HCT116 (cell line): ENCODE measurements around the gene IL37. TPM values are rescaled to one million over a fixed set of nuclear protein-coding genes. Genes with fewer than 3 reads are reported as not detected.

Experiments
- ATAC-seq: fragments of 200-7000 bp; cut with Tn5 transposase; 2 replicates; pipeline ENCODE4 v1.9.1; 2020; ENCODE audit warnings: mild to moderate bottlenecking, moderate library complexity
- BruUV-seq: library from RNA; stranded (reverse); fragments of 400-500 nt; replicated peaks from 2 replicates; lab custom pipeline; 2021; lab: Mats Ljungman, UMichigan
- CTCF ChIA-PET: fragments of 300-600 bp; sonication (Branson Sonifier 250); formaldehyde crosslinking; loops from one replicate; lab custom pipeline; 2021; ENCODE audit warnings: antibody characterized with exemption; lab: Charles Lee
- POLR2A ChIA-PET: fragments of 300-600, 350-600 bp; sonication (Branson Sonifier 250); formaldehyde crosslinking; loops from one replicate; lab custom pipeline; 2021; ENCODE audit warnings: antibody characterized with exemption; lab: Charles Lee
- RAD21 ChIA-PET, 2 experiments: fragments of 300-600 bp; sonication (Branson Sonifier 250); formaldehyde crosslinking; loops; one replicate each; lab custom pipeline; 2023; ENCODE audit warnings: low total read pairs in 2 of 2; ENCODE audit not compliant: uncharacterized antibody in 2 of 2, unreplicated experiment in 2 of 2, low non-redundant PET in 1 of 2; lab: Charles Lee
- DNase-seq: peaks from one replicate; pipeline ENCODE4 v3.0.0-alpha.2; 2010; ENCODE audit warnings: low read depth, low spot score
- H2AFZ ChIP-seq: fragments of 200-600 bp; shearing (Covaris generic), sonication (generic); 2 replicates; pipeline ENCODE4 v1.6.1; 2017; ENCODE audit warnings: low read depth, mixed run types, mixed read lengths, antibody characterized with exemption, low read length; ENCODE audit not compliant: poor library complexity, severe bottlenecking
- H3K27ac ChIP-seq: 2 replicates; pipeline ENCODE4 v1.5.1; 2012; ENCODE audit warnings: low read depth, low read length
- H3K27me3 ChIP-seq: fragments of 200-600 bp; sonication (generic); 2 replicates; pipeline ENCODE4 v1.6.1; 2016; ENCODE audit warnings: mixed run types, low read length, mixed read lengths; ENCODE audit not compliant: insufficient read depth
- H3K36me3 ChIP-seq, 2 experiments: fragments of 200-500 bp in 1 of 2; fragments of 200-600 bp in 1 of 2; sonication (Bioruptor generic) in 1 of 2; sonication (generic) in 1 of 2; 2 replicates each; pipeline versions ENCODE4 v1.5.1 to v1.6.1; 2014 to 2016; ENCODE audit warnings: low read length in 2 of 2, inconsistent platforms in 1 of 2, mixed read lengths in 1 of 2, mixed run types in 1 of 2; ENCODE audit not compliant: insufficient read depth in 2 of 2, control insufficient read depth in 1 of 2
- H3K4me1 ChIP-seq, 2 experiments: fragments of 200-600 bp in 1 of 2; sonication (generic) in 1 of 2; 2 replicates each; pipeline versions ENCODE4 v1.5.1 to v1.6.1; 2012 to 2017; ENCODE audit warnings: low read length in 2 of 2, inconsistent platforms in 1 of 2, mild to moderate bottlenecking in 1 of 2, mixed read lengths in 1 of 2, mixed run types in 1 of 2, moderate library complexity in 1 of 2; ENCODE audit not compliant: insufficient read depth in 2 of 2, control insufficient read depth in 1 of 2
- H3K4me2 ChIP-seq: fragments of 200-600 bp; sonication (generic); 2 replicates; pipeline ENCODE4 v1.6.1; 2017; ENCODE audit warnings: mixed run types, low read length, mixed read lengths
- H3K4me3 ChIP-seq, 2 experiments: fragments of 200-600 bp in 1 of 2; sonication (generic) in 1 of 2; replicated peaks in 1 of 2; 2 replicates each; pipeline ENCODE4 v1.5.1; 2011 to 2016; ENCODE audit warnings: low read length in 2 of 2, control low read depth in 1 of 2, low read depth in 1 of 2, mild to moderate bottlenecking in 1 of 2, mixed read lengths in 1 of 2, mixed run types in 1 of 2
- H3K79me2 ChIP-seq: fragments of 200-600 bp; sonication (generic); 2 replicates; pipeline ENCODE4 v1.6.1; 2017; ENCODE audit warnings: mild to moderate bottlenecking, mixed run types, low read length, moderate library complexity, mixed read lengths; ENCODE audit not compliant: insufficient read depth
- H3K9ac ChIP-seq: fragments of 200-600 bp; sonication (generic); 2 replicates; pipeline ENCODE4 v1.6.1; 2016; ENCODE audit warnings: low read length, mixed read lengths
- H3K9me2 ChIP-seq: fragments of 200-600 bp; sonication (generic), shearing (Covaris generic); 2 replicates; pipeline ENCODE4 v1.6.1; 2017; ENCODE audit warnings: mixed run types, mild to moderate bottlenecking, moderate library complexity; ENCODE audit not compliant: insufficient read depth
- H3K9me3 ChIP-seq, 2 experiments: fragments of 200-500 bp in 1 of 2; fragments of 200-600 bp in 1 of 2; sonication (Bioruptor generic) in 1 of 2; sonication (generic) in 1 of 2; 2 replicates each; pipeline ENCODE4 v1.6.1; 2014 to 2017; ENCODE audit warnings: low read length in 2 of 2, mixed read lengths in 2 of 2, inconsistent platforms in 1 of 2, low read depth in 1 of 2, mild to moderate bottlenecking in 1 of 2, mixed run types in 1 of 2, moderate library complexity in 1 of 2; ENCODE audit not compliant: control insufficient read depth in 1 of 2, insufficient read depth in 1 of 2
- H4K20me1 ChIP-seq: fragments of 200-600 bp; sonication (generic), shearing (Covaris generic); 2 replicates; pipeline ENCODE4 v1.6.1; 2017; ENCODE audit warnings: mixed run types, mild to moderate bottlenecking, moderate library complexity; ENCODE audit not compliant: insufficient read depth
- ATF3 ChIP-seq: IDR thresholded peaks from 2 replicates; pipeline ENCODE4 v1.6.1; 2012
- CEBPB ChIP-seq: IDR thresholded peaks from 2 replicates; pipeline ENCODE4 v1.6.1; 2012; ENCODE audit warnings: low read depth
- CTCF ChIP-seq, 3 experiments: fragments of 200-600 bp in 1 of 3; sonication (generic) in 1 of 3; IDR thresholded peaks in 2 of 3; conservative IDR thresholded peaks in 1 of 3; 2 replicates each; pipeline ENCODE4 v1.5.1; 2012 to 2017; ENCODE audit warnings: low read depth in 2 of 3, low read length in 2 of 3, antibody characterized with exemption in 1 of 3, borderline replicate concordance in 1 of 3, control low read depth in 1 of 3, mild to moderate bottlenecking in 1 of 3, mixed read lengths in 1 of 3, mixed run types in 1 of 3, moderate library complexity in 1 of 3; ENCODE audit not compliant: insufficient read depth in 1 of 3
- ELF1 ChIP-seq: IDR thresholded peaks from 2 replicates; pipeline ENCODE4 v1.6.1; 2012; ENCODE audit warnings: low read depth, borderline replicate concordance
- EZH2 ChIP-seq: fragments of 200-600 bp; sonication (generic); IDR thresholded peaks from 2 replicates; pipeline ENCODE4 v1.6.1; 2017; ENCODE audit warnings: antibody characterized with exemption, mixed run types
- EZH2phosphoT487 ChIP-seq: fragments of 200-600 bp; IDR thresholded peaks from 2 replicates; pipeline ENCODE4 v1.6.1; 2018; ENCODE audit warnings: antibody characterized with exemption, borderline replicate concordance
- POLR2A ChIP-seq: IDR thresholded peaks from 2 replicates; pipeline ENCODE4 v1.7.0; 2011; ENCODE audit warnings: borderline replicate concordance; ENCODE audit not compliant: insufficient read depth, insufficient read length; ENCODE audit errors: extremely low read depth
- REST ChIP-seq: IDR thresholded peaks from 2 replicates; pipeline ENCODE4 v1.6.1; 2012; ENCODE audit warnings: low read depth
- SP1 ChIP-seq: IDR thresholded peaks from 2 replicates; pipeline ENCODE4 v1.6.1; 2012; ENCODE audit warnings: low read depth
- YY1 ChIP-seq: IDR thresholded peaks from 2 replicates; pipeline ENCODE4 v1.6.1; 2011; ENCODE audit warnings: low read length, low read depth, moderate library complexity, mild to moderate bottlenecking; ENCODE audit not compliant: insufficient replicate concordance; ENCODE audit errors: extremely low read depth
- ZFX ChIP-seq: fragments of 450-650 bp; IDR thresholded peaks from 2 replicates; pipeline ENCODE4 v1.6.1; 2017
- ZNF274 ChIP-seq: fragments of 200-500 bp; sonication (Bioruptor generic); IDR thresholded peaks from 2 replicates; pipeline ENCODE4 v1.6.1; 2014; ENCODE audit warnings: mild to moderate bottlenecking, low read depth, low read length, inconsistent platforms
- intact Hi-C: fragments of 100-400 bp; cut with micrococcal nuclease; formaldehyde crosslinking; loops from 2 replicates; pipeline ENCODE4 v1.10.0; 2022
- total RNA-seq: library from RNA; stranded (reverse); gene quantifications from one replicate; pipeline ENCODE4 v1.2.1, GENCODE V29; 2021; ENCODE audit not compliant: unreplicated experiment

Gene IL37
- total RNA-seq, 1 experiment from 2014 or later: not detected

- H3K27ac ChIP-seq: no peak overlapping the region
- H3K79me2 ChIP-seq: no peaks in the 10 kb centered on the region
- intact Hi-C loops: no loop called here
- no peaks in the 10 kb centered on the region for H4K20me1 ChIP-seq
- BruUV-seq: no TSS peak
- ATAC-seq: no peak
- H3K9me2 ChIP-seq: no peaks in the 10 kb centered on the region
- ChIA-PET CTCF (interaction anchor here (1.0 kb wide), 1 partner anchor 30 kb away, joined by 3 read pairs; no protein-coding TSS in a partner anchor), POLR2A (no interaction called here)
- TF ChIP-seq EZH2phosphoT487 (no peak), ATF3 (no peak), SP1 (no peak), ELF1 (no peak), ZNF274 (no peak), EZH2 (no peak), POLR2A (no peak), CTCF (IDR thresholded peaks at IDR 0.05 in 2 of 3, conservative IDR thresholded peaks at IDR 0.05 in 1 of 3; ENCODE audit: borderline replicate concordance in 1 of 3, insufficient read depth in 1 of 3, low read depth in 2 of 3, low read length in 2 of 3) (no peak), ZFX (no peak), CEBPB (no peak), REST (no peak), YY1 (no peak)
- TF ChIP-seq, all 23 proteins: peak for 0
- DNase-seq: no peak
- H3K9ac ChIP-seq: no peak overlapping the region
- no peak overlapping the region for H2AFZ ChIP-seq
- H3K4me1 ChIP-seq: peaks cover 0 to 1% of the 10 kb centered on the region in 2 experiments; a peak in 1 of 4 replicates
- no peaks in the 10 kb centered on the region for H3K9me3 ChIP-seq
- H3K4me3 ChIP-seq: no peak overlapping the region
- no peak overlapping the region for H3K4me2 ChIP-seq
- no peaks in the 10 kb centered on the region for H3K27me3 ChIP-seq
- H3K36me3 ChIP-seq: no peaks in the 10 kb centered on the region
- RAD21 ChIA-PET: no interaction called here
Measured at GRCh38 chr2:112915300-112916144, 4.6 kb downstream of the IL37 start.
